Measurements from ENCODE around the gene CYFIP1. TPM values are rescaled to one million over a fixed set of nuclear protein-coding genes. Genes with fewer than 3 reads are reported as not detected.

The CYFIP1 gene
- total RNA-seq, 2 donors from 2014 or later: 13.5 to 19.2 TPM

- Mint-ChIP-seq H3K9me3 (no peaks in the 10 kb centered on the region), H3K27me3 (ENCODE audit: low read depth) (no peaks in the 10 kb centered on the region), H3K36me3 (ENCODE audit: insufficient read depth in 2 of 2) (peaks cover 0 to 15% of the 10 kb centered on the region in 2 donors), H3K4me1 (ENCODE audit: low read depth) (no peaks in the 10 kb centered on the region), H3K4me3 (no peak overlapping the region), H3K27ac (peak overlapping the region; percentile 19)
- ATAC-seq (replicated peaks in 1 of 2) (no peak), DNase-seq (no peak)
These were observed 109.3 kb downstream of the CYFIP1 start for GRCh38 chr15:22870865-22871264.

- peaks cover 0 to 18% of the 10 kb centered on the region in 2 donors for H3K36me3 Mint-ChIP-seq (ENCODE audit: insufficient read depth in 2 of 2)
- H3K4me1 Mint-ChIP-seq (ENCODE audit: low read depth): no peaks in the 10 kb centered on the region
- no peak for DNase-seq
- no peaks in the 10 kb centered on the region for H3K9me3 Mint-ChIP-seq
- ATAC-seq (replicated peaks in 1 of 2): no peak
- no peak overlapping the region for H3K27ac Mint-ChIP-seq
- no peak overlapping the region for H3K4me3 Mint-ChIP-seq
- H3K27me3 Mint-ChIP-seq (ENCODE audit: low read depth): no peaks in the 10 kb centered on the region
These were observed 110.3 kb downstream of the CYFIP1 start for GRCh38 chr15:22869856-22870255.

- Mint-ChIP-seq H3K4me1 (ENCODE audit: low read depth) (no peaks in the 10 kb centered on the region), H3K4me3 (no peak overlapping the region), H3K27me3 (ENCODE audit: low read depth) (no peaks in the 10 kb centered on the region), H3K27ac (no peak overlapping the region), H3K9me3 (no peaks in the 10 kb centered on the region), H3K36me3 (ENCODE audit: insufficient read depth in 2 of 2) (peaks cover 0 to 25% of the 10 kb centered on the region in 2 donors)
- no peak for ATAC-seq (replicated peaks in 1 of 2)
- DNase-seq: no peak
These were observed 111.2 kb downstream of the CYFIP1 start for GRCh38 chr15:22868928-22869327.

GRCh38 chr15:22868495-22868894, 111.7 kb downstream of the CYFIP1 start:
- Mint-ChIP-seq H3K9me3 (no peaks in the 10 kb centered on the region), H3K4me3 (no peak overlapping the region), H3K27ac (no peak overlapping the region), H3K27me3 (ENCODE audit: low read depth) (no peaks in the 10 kb centered on the region), H3K4me1 (ENCODE audit: low read depth) (no peaks in the 10 kb centered on the region), H3K36me3 (ENCODE audit: insufficient read depth in 2 of 2) (peaks cover 0 to 28% of the 10 kb centered on the region in 2 donors)
- DNase-seq (no peak), ATAC-seq (replicated peaks in 1 of 2) (no peak)

GRCh38 chr15:22867886-22868285, 112.3 kb downstream of the CYFIP1 start:
- no peaks in the 10 kb centered on the region for H3K9me3 Mint-ChIP-seq
- ATAC-seq (replicated peaks in 1 of 2): no peak
- no peaks in the 10 kb centered on the region for H3K27me3 Mint-ChIP-seq (ENCODE audit: low read depth)
- peak overlapping the region; percentile 50 for H3K27ac Mint-ChIP-seq
- no peaks in the 10 kb centered on the region for H3K4me1 Mint-ChIP-seq (ENCODE audit: low read depth)
- H3K36me3 Mint-ChIP-seq (ENCODE audit: insufficient read depth in 2 of 2): peaks cover 0 to 34% of the 10 kb centered on the region in 2 donors
- no peak for DNase-seq
- no peak overlapping the region for H3K4me3 Mint-ChIP-seq

- Mint-ChIP-seq H3K36me3 (ENCODE audit: insufficient read depth in 2 of 2) (peaks cover 2 to 37% of the 10 kb centered on the region in 2 donors), H3K4me3 (no peak overlapping the region), H3K27me3 (ENCODE audit: low read depth) (no peaks in the 10 kb centered on the region), H3K27ac (peak overlapping the region; percentile 81), H3K9me3 (no peaks in the 10 kb centered on the region), H3K4me1 (ENCODE audit: low read depth) (peaks cover 6% of the 10 kb centered on the region)
- ATAC-seq (replicated peaks in 1 of 2) (no peak), DNase-seq (no peak)
These were observed 114.1 kb downstream of the CYFIP1 start for GRCh38 chr15:22866079-22866478.

GRCh38 chr15:22863356-22863755, 116.8 kb downstream of the CYFIP1 start:
- ATAC-seq (replicated peaks in 1 of 2) (no peak), DNase-seq (no peak)
- H3K27ac Mint-ChIP-seq: no peak overlapping the region
- no peaks in the 10 kb centered on the region for H3K9me3 Mint-ChIP-seq
- H3K36me3 Mint-ChIP-seq (ENCODE audit: insufficient read depth in 2 of 2): peaks cover 5 to 40% of the 10 kb centered on the region in 2 donors
- H3K4me3 Mint-ChIP-seq: no peak overlapping the region
- H3K4me1 Mint-ChIP-seq (ENCODE audit: low read depth): peaks cover 6% of the 10 kb centered on the region
- H3K27me3 Mint-ChIP-seq (ENCODE audit: low read depth): no peaks in the 10 kb centered on the region

GRCh38 chr15:22861161-22861560, 119.0 kb downstream of the CYFIP1 start:
- H3K9me3 Mint-ChIP-seq: no peaks in the 10 kb centered on the region
- H3K4me3 Mint-ChIP-seq: no peak overlapping the region
- H3K27ac Mint-ChIP-seq: peak overlapping the region; percentile 47
- peaks cover 5 to 47% of the 10 kb centered on the region in 2 donors for H3K36me3 Mint-ChIP-seq (ENCODE audit: insufficient read depth in 2 of 2)
- H3K4me1 Mint-ChIP-seq (ENCODE audit: low read depth): peaks cover 10% of the 10 kb centered on the region
- DNase-seq (no peak), ATAC-seq (replicated peaks in 1 of 2) (no peak)
- no peaks in the 10 kb centered on the region for H3K27me3 Mint-ChIP-seq (ENCODE audit: low read depth)

GRCh38 chr15:22856659-22857058, 123.5 kb downstream of the CYFIP1 start:
- Mint-ChIP-seq H3K9me3 (no peaks in the 10 kb centered on the region), H3K27ac (no peak overlapping the region), H3K27me3 (ENCODE audit: low read depth) (no peaks in the 10 kb centered on the region), H3K4me3 (no peak overlapping the region), H3K36me3 (ENCODE audit: insufficient read depth in 2 of 2) (peaks cover 10 to 34% of the 10 kb centered on the region in 2 donors), H3K4me1 (ENCODE audit: low read depth) (peaks cover 13% of the 10 kb centered on the region)
- DNase-seq (no peak), ATAC-seq (replicated peaks in 1 of 2) (no peak)

- H3K4me1 Mint-ChIP-seq (ENCODE audit: low read depth): peaks cover 17% of the 10 kb centered on the region
- peaks cover 13 to 34% of the 10 kb centered on the region in 2 donors for H3K36me3 Mint-ChIP-seq (ENCODE audit: insufficient read depth in 2 of 2)
- peak overlapping the region; percentile 9 for H3K27ac Mint-ChIP-seq
- no peak overlapping the region for H3K4me3 Mint-ChIP-seq
- H3K9me3 Mint-ChIP-seq: no peaks in the 10 kb centered on the region
- H3K27me3 Mint-ChIP-seq (ENCODE audit: low read depth): no peaks in the 10 kb centered on the region
- ATAC-seq (replicated peaks in 1 of 2): no peak
- DNase-seq: no peak
These were observed 124.4 kb downstream of the CYFIP1 start for GRCh38 chr15:22855791-22856190.

- DNase-seq (no peak), ATAC-seq (replicated peaks in 1 of 2) (no peak)
- no peak overlapping the region for H3K4me3 Mint-ChIP-seq
- H3K4me1 Mint-ChIP-seq (ENCODE audit: low read depth): peaks cover 34% of the 10 kb centered on the region
- peaks cover 17 to 23% of the 10 kb centered on the region in 2 donors for H3K36me3 Mint-ChIP-seq (ENCODE audit: insufficient read depth in 2 of 2)
- H3K27me3 Mint-ChIP-seq (ENCODE audit: low read depth): no peaks in the 10 kb centered on the region
- no peaks in the 10 kb centered on the region for H3K9me3 Mint-ChIP-seq
- H3K27ac Mint-ChIP-seq: peak overlapping the region; percentile 73
These were observed 128.7 kb downstream of the CYFIP1 start for GRCh38 chr15:22851513-22851912.

- no peaks in the 10 kb centered on the region for H3K27me3 Mint-ChIP-seq (ENCODE audit: low read depth)
- peak in 1 of 2 donors; percentile 9 for DNase-seq
- peak overlapping the region; percentile 46 for H3K27ac Mint-ChIP-seq
- H3K36me3 Mint-ChIP-seq (ENCODE audit: insufficient read depth in 2 of 2): peaks cover 14 to 19% of the 10 kb centered on the region in 2 donors
- H3K9me3 Mint-ChIP-seq: no peaks in the 10 kb centered on the region
- no peak overlapping the region for H3K4me3 Mint-ChIP-seq
- peak; percentile 69 to 74 for ATAC-seq (replicated peaks in 1 of 2)
- peaks cover 36% of the 10 kb centered on the region for H3K4me1 Mint-ChIP-seq (ENCODE audit: low read depth)
These were observed 130.1 kb downstream of the CYFIP1 start for GRCh38 chr15:22850055-22850454.

GRCh38 chr15:22846073-22846472, 134.1 kb downstream of the CYFIP1 start:
- H3K36me3 Mint-ChIP-seq (ENCODE audit: insufficient read depth in 2 of 2): peaks cover 14 to 26% of the 10 kb centered on the region in 2 donors
- H3K27ac Mint-ChIP-seq: peak overlapping the region; percentile 93
- H3K27me3 Mint-ChIP-seq (ENCODE audit: low read depth): no peaks in the 10 kb centered on the region
- H3K9me3 Mint-ChIP-seq: no peaks in the 10 kb centered on the region
- DNase-seq: no peak
- no peak overlapping the region for H3K4me3 Mint-ChIP-seq
- no peak for ATAC-seq (replicated peaks in 1 of 2)
- H3K4me1 Mint-ChIP-seq (ENCODE audit: low read depth): peaks cover 60% of the 10 kb centered on the region

- Mint-ChIP-seq H3K36me3 (ENCODE audit: insufficient read depth in 2 of 2) (peaks cover 12 to 31% of the 10 kb centered on the region in 2 donors), H3K4me1 (ENCODE audit: low read depth) (peaks cover 60% of the 10 kb centered on the region), H3K9me3 (no peaks in the 10 kb centered on the region), H3K27me3 (ENCODE audit: low read depth) (no peaks in the 10 kb centered on the region), H3K4me3 (no peak overlapping the region), H3K27ac (peak overlapping the region; percentile 93)
- DNase-seq (no peak), ATAC-seq (replicated peaks in 1 of 2) (no peak)
These were observed 134.8 kb downstream of the CYFIP1 start for GRCh38 chr15:22845289-22845900.

Measured in activated T-cell treated with anti-CD3 and anti-CD28 coated beads, Interleukin-2, amount 50 U/mL, for 72 hours (primary cell).